GM12891 (cell line): Measurements from ENCODE around the gene OR10P1.

Source experiments
- POLR2A ChIP-seq: IDR thresholded peaks from 2 replicates; pipeline ENCODE4 v1.6.1; 2011; ENCODE audit warnings: low read depth, low read length, control low read depth
- TAF1 ChIP-seq: IDR thresholded peaks from 2 replicates; pipeline ENCODE4 v1.6.1; 2011; ENCODE audit warnings: low read depth, low read length, control low read depth

DNA sequence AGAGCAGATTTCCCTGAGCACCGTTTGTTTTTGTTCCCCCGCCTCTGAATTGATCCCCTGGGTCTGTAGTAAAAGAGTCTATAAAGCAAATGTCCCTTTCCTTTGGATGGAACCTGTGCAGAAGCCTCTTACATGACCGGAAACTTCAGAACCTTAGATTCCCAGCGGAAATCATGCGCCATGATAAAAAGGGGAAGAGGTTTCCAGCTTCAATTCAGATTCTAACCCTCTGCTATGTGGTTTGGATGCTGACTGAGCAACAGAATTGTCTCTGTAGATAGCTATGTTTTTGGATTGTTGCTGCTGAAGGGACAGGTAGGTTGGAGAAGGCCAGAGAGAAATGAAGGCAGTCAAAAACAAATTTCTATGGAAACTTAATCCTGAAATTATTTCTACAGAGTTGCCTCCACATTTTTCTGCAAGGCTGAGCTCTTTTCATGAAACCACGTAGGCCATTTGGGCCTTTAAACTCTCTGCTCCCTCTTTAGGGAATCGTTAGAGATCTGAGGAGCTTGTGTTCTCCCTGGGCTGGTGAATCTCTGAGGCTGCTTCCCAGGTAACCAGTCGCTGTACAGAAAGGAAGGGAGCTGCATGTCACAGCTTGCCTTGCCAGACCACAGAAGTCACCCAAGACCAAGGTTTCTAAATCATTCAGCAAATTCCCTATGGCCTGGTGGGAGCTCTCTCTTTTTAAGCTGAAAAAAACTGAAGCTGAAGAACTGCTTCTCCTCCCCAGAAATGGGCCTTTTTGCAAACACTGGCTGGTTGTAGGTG lies 28.7 kb upstream of the OR10P1 start:
- no peak for TF ChIP-seq POLR2A
- TF ChIP-seq TAF1: no peak
